GM12878 (cell line): Measurements from ENCODE around the gene FAM53B. TPM values are rescaled to one million over a fixed set of nuclear protein-coding genes. Genes with fewer than 3 reads are reported as not detected.

Experiments
- ATAC-seq: fragments of 200-7000 bp; cut with Tn5 transposase; 3 replicates; pipeline ENCODE4 v1.9.1; 2020; ENCODE audit warnings: mild to moderate bottlenecking, moderate library complexity
- BruUV-seq: library from RNA; stranded (reverse); fragments of 400-500 nt; replicated peaks from 2 replicates; lab custom pipeline; 2021; lab: Mats Ljungman, UMichigan
- CTCF ChIA-PET: fragments of 300-600 bp; sonication (Branson Sonifier 250); formaldehyde crosslinking; extraction: SDS; loops from one replicate; lab custom pipeline; 2021; ENCODE audit warnings: inconsistent platforms; lab: Yijun Ruan, JAX
- POLR2A ChIA-PET: fragments of 350-600 bp; formaldehyde crosslinking; extraction: SDS; loops from one replicate; lab custom pipeline; 2021; ENCODE audit warnings: inconsistent platforms; lab: Charles Lee
- RAD21 ChIA-PET: fragments of 300-600 bp; sonication (Branson Sonifier 250); formaldehyde crosslinking; loops from one replicate; lab custom pipeline; 2023; ENCODE audit warnings: antibody characterized with exemption; ENCODE audit not compliant: unreplicated experiment; lab: Charles Lee
- SMC1A ChIA-PET: fragments of 300-600 bp; sonication (Branson Sonifier 250); formaldehyde crosslinking; loops from one replicate; lab custom pipeline; 2023; ENCODE audit not compliant: unreplicated experiment, uncharacterized antibody; lab: Charles Lee
- DNase-seq: peaks from one replicate; pipeline ENCODE4 v3.0.0-alpha.2; 2011; ENCODE audit warnings: low read depth, low spot score
- FAIRE-seq: peaks from 3 replicates; lab custom pipeline; 2011; peaks lifted over from hg19 to GRCh38; lab: Jason Lieb, UNC
- H2AFZ ChIP-seq: 2 replicates; pipeline ENCODE4 v1.6.0; 2011; ENCODE audit warnings: low read depth, low read length, control low read depth; ENCODE audit not compliant: control insufficient read depth
- H3K27ac ChIP-seq: 2 replicates; pipeline ENCODE4 v1.5.1; 2011; ENCODE audit warnings: control low read depth; ENCODE audit not compliant: control insufficient read depth, insufficient read depth
- H3K27me3 ChIP-seq, 2 experiments: replicated peaks in 1 of 2; 2 replicates each; pipeline versions ENCODE4 v1.6.0 to v1.6.1; 2011; ENCODE audit warnings: low read length in 1 of 2; ENCODE audit not compliant: control insufficient read depth in 2 of 2, insufficient read depth in 2 of 2
- H3K36me3 ChIP-seq, 2 experiments: 2 replicates each; pipeline ENCODE4 v1.5.1; 2011; ENCODE audit warnings: low read length in 1 of 2; ENCODE audit not compliant: control insufficient read depth in 2 of 2, insufficient read depth in 2 of 2
- H3K4me1 ChIP-seq: 2 replicates; pipeline ENCODE4 v1.6.1; 2011; ENCODE audit warnings: mild to moderate bottlenecking, low read length, moderate library complexity, mixed read lengths; ENCODE audit not compliant: control insufficient read depth, insufficient read depth
- H3K4me2 ChIP-seq: 2 replicates; pipeline ENCODE4 v1.6.0; 2011; ENCODE audit warnings: control low read depth; ENCODE audit not compliant: control insufficient read depth, insufficient read depth
- H3K4me3 ChIP-seq: fragments of 200-600 bp; sonication (generic); 2 replicates; pipeline ENCODE4 v1.5.1; 2016
- H3K79me2 ChIP-seq: 2 replicates; pipeline ENCODE4 v1.6.0; 2011; ENCODE audit warnings: low read length; ENCODE audit not compliant: control insufficient read depth, insufficient read depth
- H3K9ac ChIP-seq: 2 replicates; pipeline ENCODE4 v1.8.0; 2011; ENCODE audit warnings: low read length, control low read depth, mixed read lengths; ENCODE audit not compliant: control insufficient read depth, insufficient read depth
- H3K9me3 ChIP-seq: replicated peaks from 3 replicates; pipeline ENCODE4 v1.5.1; 2011; ENCODE audit warnings: mild to moderate bottlenecking, low read length; ENCODE audit not compliant: control insufficient read depth, insufficient read depth
- H4K20me1 ChIP-seq: 2 replicates; pipeline ENCODE4 v1.6.0; 2011; ENCODE audit not compliant: control insufficient read depth, insufficient read depth
- BACH1 ChIP-seq: fragments of 450-650 bp; IDR thresholded peaks from 2 replicates; pipeline ENCODE4 v1.6.1; 2017; ENCODE audit warnings: mild to moderate bottlenecking, borderline replicate concordance
- EGR1 ChIP-seq, 2 experiments: IDR thresholded peaks; 1 replicate in 1 of 2; 2 replicates in 1 of 2; pipeline ENCODE4 v1.6.1; 2011 to 2012; ENCODE audit warnings: low read depth in 2 of 2, low read length in 2 of 2, borderline replicate concordance in 1 of 2, mild to moderate bottlenecking in 1 of 2, moderate library complexity in 1 of 2
- EP300 ChIP-seq, 2 experiments: fragments of 150-350 bp in 1 of 2; IDR thresholded peaks; 2 replicates each; pipeline ENCODE4 v1.6.1; 2011 to 2012; ENCODE audit warnings: low read depth in 2 of 2, low read length in 2 of 2, borderline replicate concordance in 1 of 2, improper control_type of control experiment in 1 of 2, inconsistent platforms in 1 of 2; ENCODE audit not compliant: control insufficient read depth in 1 of 2
- GATAD2B ChIP-seq: fragments of 450-650 bp; conservative IDR thresholded peaks from 2 replicates; pipeline ENCODE4 v1.6.1; 2017; ENCODE audit warnings: low read depth, mild to moderate bottlenecking, moderate library complexity
- SMC3 ChIP-seq: IDR thresholded peaks from 2 replicates; pipeline ENCODE4 v1.6.1; 2011; ENCODE audit warnings: low read length, improper control_type of control experiment, borderline replicate concordance
- WGBS: methylation state at CpG from one replicate; pipeline ENCODE4 v1.1.6; 2016; ENCODE audit warnings: low lambda C conversion rate; ENCODE audit not compliant: insufficient replicate concordance, insufficient coverage; ENCODE audit errors: missing lambda C conversion rate; 5-methylcytosine and 5-hydroxymethylcytosine counted together
- in situ Hi-C: fragments of 300-500 bp; cut with MboI; formaldehyde crosslinking; loops from 9 replicates; pipeline ENCODE4 v1.14.3; 2018; ENCODE audit warnings: mixed read lengths
- intact Hi-C: fragments of 100-400 bp; cut with micrococcal nuclease; formaldehyde crosslinking; loops from one replicate; pipeline ENCODE4 v1.14.2; 2022; ENCODE audit not compliant: unreplicated experiment
- polyA plus RNA-seq, 11 experiments: library from polyadenylated mRNA; depleted of rRNA in 4 of 11; unstranded in 6 of 11; stranded (reverse) in 5 of 11; fragments of >200 nt; fragmentation: Nextera tagmentation in 4 of 11; fragmentation: Illumina TruSeq in 1 of 11; extraction: Ambion mirVana in 4 of 11; extraction: Trizol in 1 of 11; gene quantifications; 1 replicate in 1 of 11; 2 replicates in 10 of 11; pipeline versions ENCODE4 v1.2.1 to v1.2.3, GENCODE V29; 2011 to 2016; ENCODE audit warnings: inconsistent platforms in 2 of 11, missing spikeins in 2 of 11, low read depth in 1 of 11
- total RNA-seq, 4 experiments: library from RNA; depleted of rRNA in 3 of 4; stranded (reverse); fragments of >200 nt in 3 of 4; fragmentation: Illumina TruSeq in 1 of 4; extraction: Trizol in 1 of 4; gene quantifications; 2 replicates each; pipeline versions ENCODE4 v1.2.1 to v1.2.3, GENCODE V29; 2013 to 2021

FAM53B gene
- total and polyA plus RNA-seq, 10 of the 15 experiments (the other 5 are each of a cell fraction or from before 2014, with no cell fraction given), result 0.05 to 26.3 (median 8.1) TPM

GRCh38 chr10:124605001-124605370, 139.2 kb downstream of the FAM53B start:
- no peak for TF ChIP-seq EP300 (IDR thresholded peaks at IDR 0.05; ENCODE audit: borderline replicate concordance in 1 of 2, control insufficient read depth in 1 of 2, low read depth in 2 of 2, low read length in 2 of 2)
- TF ChIP-seq GATAD2B, result no peak
- no peak for TF ChIP-seq EGR1 (IDR thresholded peaks at IDR 0.05; ENCODE audit: borderline replicate concordance in 1 of 2, low read depth in 2 of 2, low read length in 2 of 2)
- no peak for TF ChIP-seq SMC3
- RAD21 ChIA-PET, result no interaction called here
- CTCF ChIA-PET, result no interaction called here
- H3K9me3 ChIP-seq, result no peaks in the 10 kb centered on the region
- DNase-seq (no peak), FAIRE-seq (no peak), ATAC-seq (no peak)
- no peaks in the 10 kb centered on the region for H3K36me3 ChIP-seq
- 55% methylated on average over 8 of the region's 8 CpGs for WGBS
- no peaks in the 10 kb centered on the region for H3K27me3 ChIP-seq
- POLR2A ChIA-PET, result no interaction called here
- no peak overlapping the region for H3K4me3 ChIP-seq
- SMC1A ChIA-PET, result no interaction called here
- no TSS peak for BruUV-seq
- in situ Hi-C loops, result no loop called here
- no peaks in the 10 kb centered on the region for H3K79me2 ChIP-seq
- no peak overlapping the region for H3K4me2 ChIP-seq
- intact Hi-C loops, result no loop called here
- H3K4me1 ChIP-seq, result peaks cover 7% of the 10 kb centered on the region
- no peak overlapping the region for H2AFZ ChIP-seq
- no peak overlapping the region for H3K27ac ChIP-seq
- no peak overlapping the region for H3K9ac ChIP-seq
- H4K20me1 ChIP-seq, result no peaks in the 10 kb centered on the region

GRCh38 chr10:124604214-124605000, 139.8 kb downstream of the FAM53B start:
- H3K27me3 ChIP-seq, result no peaks in the 10 kb centered on the region
- WGBS, result 75% methylated on average over 14 of the region's 22 CpGs
- BruUV-seq, result no TSS peak
- POLR2A ChIA-PET, result no interaction called here
- no peak for TF ChIP-seq BACH1
- TF ChIP-seq, all 136 proteins: peak for 0
- peaks cover 7% of the 10 kb centered on the region for H3K4me1 ChIP-seq
- H3K4me2 ChIP-seq, result no peak overlapping the region
- SMC1A ChIA-PET, result no interaction called here
- no peaks in the 10 kb centered on the region for H4K20me1 ChIP-seq
- H3K27ac ChIP-seq, result no peak overlapping the region
- no peak overlapping the region for H2AFZ ChIP-seq
- H3K4me3 ChIP-seq, result no peak overlapping the region
- in situ Hi-C loops (no loop called here), intact Hi-C loops (no loop called here)
- H3K79me2 ChIP-seq, result no peaks in the 10 kb centered on the region
- no peaks in the 10 kb centered on the region for H3K9me3 ChIP-seq
- CTCF ChIA-PET, result interaction anchor here (1.0 kb wide), 1 partner anchor 10 kb away, joined by 5 read pairs; no protein-coding TSS in a partner anchor
- FAIRE-seq (no peak), ATAC-seq (no peak), DNase-seq (no peak)
- no peaks in the 10 kb centered on the region for H3K36me3 ChIP-seq
- no peak overlapping the region for H3K9ac ChIP-seq
- RAD21 ChIA-PET, result no interaction called here
